DOHH2 (cell line): Measurements from ENCODE around the gene XIRP2.

ENCODE experiments used
- H3F3A ChIP-seq: fragments of 200-600 bp; sonication (generic), shearing (Covaris generic); 2 replicates; pipeline ENCODE4 v1.6.0; 2016; ENCODE audit warnings: antibody characterized with exemption, mild to moderate bottlenecking; ENCODE audit not compliant: control insufficient read depth, insufficient read depth
- H3K27ac ChIP-seq: fragments of 200-600 bp; sonication (generic); 2 replicates; pipeline ENCODE4 v1.5.1; 2014; ENCODE audit warnings: low read depth, mild to moderate bottlenecking, low read length, moderate library complexity
- H3K27me3 ChIP-seq: fragments of 200-600 bp; sonication (generic); 2 replicates; pipeline ENCODE4 v1.6.1; 2014; ENCODE audit warnings: mild to moderate bottlenecking, low read length, mixed read lengths; ENCODE audit not compliant: control insufficient read depth
- H3K36me3 ChIP-seq: fragments of 200-600 bp; sonication (generic); 2 replicates; pipeline ENCODE4 v1.6.1; 2014; ENCODE audit warnings: mild to moderate bottlenecking, low read length, moderate library complexity, mixed read lengths; ENCODE audit not compliant: control insufficient read depth
- H3K4me1 ChIP-seq: fragments of 200-600 bp; sonication (generic); 2 replicates; pipeline ENCODE4 v1.6.1; 2014; ENCODE audit warnings: mild to moderate bottlenecking, low read length, mixed read lengths; ENCODE audit not compliant: control insufficient read depth
- H3K4me2 ChIP-seq: fragments of 200-600 bp; sonication (generic); 2 replicates; pipeline ENCODE4 v1.6.0; 2014; ENCODE audit warnings: mild to moderate bottlenecking, low read length, moderate library complexity
- H3K4me3 ChIP-seq: fragments of 200-600 bp; sonication (generic); 2 replicates; pipeline ENCODE4 v1.5.1; 2014; ENCODE audit warnings: mild to moderate bottlenecking, low read length, mixed read lengths
- H3K79me2 ChIP-seq: fragments of 200-600 bp; sonication (generic); 2 replicates; pipeline ENCODE4 v1.6.1; 2014; ENCODE audit warnings: mild to moderate bottlenecking, low read length, mixed read lengths; ENCODE audit not compliant: control insufficient read depth
- H3K9me2 ChIP-seq: fragments of 200-600 bp; sonication (generic); replicated peaks from 2 replicates; pipeline ENCODE4 v1.6.1; 2014; ENCODE audit warnings: mild to moderate bottlenecking, low read length, mixed read lengths; ENCODE audit not compliant: control insufficient read depth
- H3K9me3 ChIP-seq: fragments of 200-600 bp; sonication (generic); 2 replicates; pipeline ENCODE4 v1.6.1; 2014; ENCODE audit warnings: antibody characterized with exemption, low read length, mixed read lengths; ENCODE audit not compliant: control insufficient read depth, insufficient read depth
- H4K20me1 ChIP-seq: fragments of 200-600 bp; sonication (generic); 2 replicates; pipeline ENCODE4 v1.6.0; 2014; ENCODE audit warnings: low read depth, mild to moderate bottlenecking, antibody characterized with exemption, low read length, moderate library complexity; ENCODE audit not compliant: control insufficient read depth, insufficient read depth
- CTCF ChIP-seq: fragments of 200-600 bp; sonication (generic); IDR thresholded peaks from one replicate; pipeline ENCODE4 v1.5.1; 2014; ENCODE audit warnings: antibody characterized with exemption, mild to moderate bottlenecking, low read depth, low read length; ENCODE audit not compliant: poor library complexity, severe bottlenecking
- EZH2phosphoT487 ChIP-seq: fragments of 200-600 bp; sonication (generic); IDR thresholded peaks from 2 replicates; pipeline ENCODE4 v1.6.1; 2017; ENCODE audit warnings: borderline replicate concordance, mild to moderate bottlenecking, antibody characterized with exemption, low read length, moderate library complexity, mixed read lengths

Gene XIRP2

GRCh38 chr2:167049659-167050058, 161.4 kb downstream of the XIRP2 start:
- H3K36me3 ChIP-seq = no peaks in the 10 kb centered on the region
- no peaks in the 10 kb centered on the region for H3K4me1 ChIP-seq
- no peak overlapping the region for H3K4me3 ChIP-seq
- no peak overlapping the region for H3K27ac ChIP-seq
- H4K20me1 ChIP-seq = no peaks in the 10 kb centered on the region
- no peaks in the 10 kb centered on the region for H3K9me3 ChIP-seq
- no peak overlapping the region for H3K4me2 ChIP-seq
- TF ChIP-seq CTCF (no peak), EZH2phosphoT487 (no peak)
- no peaks in the 10 kb centered on the region for H3K27me3 ChIP-seq
- no peaks in the 10 kb centered on the region for H3F3A ChIP-seq
- H3K9me2 ChIP-seq = no peaks in the 10 kb centered on the region
- H3K79me2 ChIP-seq = no peaks in the 10 kb centered on the region

- H3K79me2 ChIP-seq = no peaks in the 10 kb centered on the region
- no peak overlapping the region for H3K4me3 ChIP-seq
- TF ChIP-seq CTCF (no peak), EZH2phosphoT487 (no peak)
- no peaks in the 10 kb centered on the region for H3K27me3 ChIP-seq
- H3K9me3 ChIP-seq = no peaks in the 10 kb centered on the region
- no peaks in the 10 kb centered on the region for H3K36me3 ChIP-seq
- no peak overlapping the region for H3K27ac ChIP-seq
- H3F3A ChIP-seq = no peaks in the 10 kb centered on the region
- H3K9me2 ChIP-seq = no peaks in the 10 kb centered on the region
- H3K4me2 ChIP-seq = no peak overlapping the region
- H3K4me1 ChIP-seq = no peaks in the 10 kb centered on the region
- H4K20me1 ChIP-seq = no peaks in the 10 kb centered on the region
These were observed 164.5 kb downstream of the XIRP2 start for GRCh38 chr2:167052825-167053224.

- H3K4me3 ChIP-seq = no peak overlapping the region
- TF ChIP-seq CTCF (no peak), EZH2phosphoT487 (no peak)
These were observed 166.6 kb downstream of the XIRP2 start for GRCh38 chr2:167054881-167055280.

GRCh38 chr2:167057446-167057845, 169.2 kb downstream of the XIRP2 start:
- H3K9me2 ChIP-seq = no peaks in the 10 kb centered on the region
- no peaks in the 10 kb centered on the region for H3K27me3 ChIP-seq
- H3K9me3 ChIP-seq = no peaks in the 10 kb centered on the region
- H3K4me3 ChIP-seq = no peak overlapping the region
- no peaks in the 10 kb centered on the region for H3K79me2 ChIP-seq
- no peak overlapping the region for H3K4me2 ChIP-seq
- H3K27ac ChIP-seq = no peak overlapping the region
- H4K20me1 ChIP-seq = no peaks in the 10 kb centered on the region
- no peaks in the 10 kb centered on the region for H3K4me1 ChIP-seq
- H3K36me3 ChIP-seq = no peaks in the 10 kb centered on the region
- TF ChIP-seq EZH2phosphoT487 (no peak), CTCF (no peak)
- H3F3A ChIP-seq = no peaks in the 10 kb centered on the region

More at GRCh38 chr2:167054881-167055280, 166.6 kb downstream of the XIRP2 start:
- H3K4me1 ChIP-seq = no peaks in the 10 kb centered on the region
- H4K20me1 ChIP-seq = no peaks in the 10 kb centered on the region
- no peaks in the 10 kb centered on the region for H3K36me3 ChIP-seq
- H3K9me3 ChIP-seq = no peaks in the 10 kb centered on the region
- H3K27ac ChIP-seq = no peak overlapping the region
- no peaks in the 10 kb centered on the region for H3K79me2 ChIP-seq
- no peak overlapping the region for H3K4me2 ChIP-seq
- H3F3A ChIP-seq = no peaks in the 10 kb centered on the region
- H3K9me2 ChIP-seq = no peaks in the 10 kb centered on the region
- no peaks in the 10 kb centered on the region for H3K27me3 ChIP-seq
